NT2/D1 (cell line): ENCODE results near the gene IFIH1.

Source experiments
- SUZ12 ChIP-seq: IDR thresholded peaks from 2 replicates; pipeline ENCODE4 v1.6.1; 2011; ENCODE audit not compliant: insufficient read length, insufficient read depth; ENCODE audit errors: extremely low read depth
- YY1 ChIP-seq: IDR thresholded peaks from 2 replicates; pipeline ENCODE4 v1.6.1; 2011; ENCODE audit not compliant: insufficient read length, insufficient read depth
- ZNF274 ChIP-seq: IDR thresholded peaks from 2 replicates; pipeline ENCODE4 v1.6.1; 2011; ENCODE audit warnings: mild to moderate bottlenecking, low read depth, low read length

DNA sequence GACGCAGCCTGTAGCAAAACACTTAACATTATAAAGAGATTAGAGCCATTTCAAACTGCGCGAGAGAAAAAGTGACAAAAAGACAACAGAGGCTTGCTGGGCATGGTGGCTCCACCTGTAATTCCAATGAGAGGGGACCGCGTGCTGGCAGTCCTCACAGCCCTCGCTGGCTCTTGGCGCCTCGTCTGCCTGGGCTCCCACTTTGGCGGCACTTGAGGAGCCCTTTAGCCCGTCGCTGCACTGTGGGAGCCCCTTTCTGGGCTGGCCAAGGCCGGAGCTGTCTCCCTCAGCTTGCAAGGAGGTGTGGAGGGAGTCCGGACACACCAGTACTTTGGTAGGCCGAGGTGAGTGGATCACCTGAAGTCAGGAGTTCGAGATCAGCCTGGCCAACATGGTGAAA lies 9.3 kb upstream of the IFIH1 start:
- TF ChIP-seq YY1: no peak
- no peak for TF ChIP-seq ZNF274
- TF ChIP-seq SUZ12: no peak
